ENCODE data around the gene SRXN1.

- TF ChIP-seq EZH2 (IDR thresholded peaks at IDR 0.05) (no peak), POLR2AphosphoS5 (IDR thresholded peaks at IDR 0.05; ENCODE audit: borderline replicate concordance, low read depth, low read length) (no peak)
These were observed 12.3 kb upstream of the SRXN1 start for GRCh38 chr20:665276-665675.
